SHP77 (cell line): ENCODE measurements around the gene ZNF670.
"Not testable (repeated sequence)": the region's sequence is repeated elsewhere in the genome, so short reads cannot be mapped to it uniquely, and the experiment has no call there.

Experiments
- DNase-seq, 2 experiments: peaks; one replicate each; lab custom pipeline; 2025; lab: John Stamatoyannopoulos, UW

Gene ZNF670

DNA sequence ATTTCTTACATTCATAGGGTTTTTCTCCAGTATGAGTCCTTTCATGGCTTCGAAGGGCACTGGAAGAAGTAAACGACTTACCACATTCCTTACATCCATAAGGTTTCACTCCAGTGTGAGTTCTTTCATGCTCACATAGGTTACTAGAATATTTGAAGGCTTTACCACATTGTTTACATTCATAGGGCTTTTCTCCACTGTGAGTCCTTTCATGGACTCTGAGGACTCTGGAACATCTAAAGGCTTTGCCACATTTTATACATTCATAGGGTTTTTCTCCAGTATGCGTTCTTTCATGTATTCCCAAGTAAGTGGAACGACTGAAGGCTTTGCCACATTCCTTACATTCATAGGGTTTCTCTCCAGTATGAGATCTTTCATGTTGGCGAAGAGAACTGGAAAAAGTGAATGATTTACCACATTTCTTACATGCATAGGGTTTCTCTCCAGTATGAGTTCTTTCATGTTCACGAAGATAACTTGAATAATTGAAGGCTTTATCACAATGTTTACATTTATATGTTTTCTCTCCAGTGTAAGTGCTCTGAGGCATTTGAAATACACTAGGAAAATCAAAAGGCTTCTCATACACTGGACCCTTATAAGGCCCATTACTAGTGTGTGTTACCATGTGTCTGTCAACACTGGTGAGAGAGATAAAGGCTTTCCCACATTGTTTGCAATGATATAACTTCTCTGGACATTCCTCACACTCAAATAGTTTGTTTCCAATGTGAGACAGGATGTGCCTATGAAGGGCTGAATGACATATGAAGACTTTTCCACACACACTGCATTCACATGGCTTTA lies 40.9 kb downstream of the ZNF670 start:
- no peak for DNase-seq

DNA sequence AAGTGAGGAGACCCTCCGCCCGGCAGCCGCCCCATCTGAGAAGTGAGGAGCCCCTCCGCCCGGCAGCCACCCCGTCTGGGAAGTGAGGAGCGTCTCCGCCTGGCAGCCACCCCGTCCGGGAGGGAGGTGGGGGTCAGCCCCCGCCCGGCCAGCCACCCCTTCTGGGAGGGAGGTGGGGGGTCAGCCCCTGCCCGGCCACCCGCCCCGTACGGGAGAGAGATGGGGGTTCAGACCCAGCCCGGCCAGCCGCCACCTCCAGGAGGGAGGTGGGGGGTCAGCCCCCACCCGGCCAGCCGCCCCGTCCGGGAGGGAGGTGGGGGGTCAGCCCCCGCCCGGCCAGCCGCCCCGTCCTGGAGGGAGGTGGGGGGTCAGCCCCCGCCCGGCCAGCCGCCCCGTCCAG lies 46.3 kb downstream of the ZNF670 start:
- DNase-seq = not testable (repeated sequence)
